NCI-H82 (cell line): Measurements from ENCODE around the gene ADCY9.

Experiments
- DNase-seq: peaks from one replicate; lab custom pipeline; 2025; lab: John Stamatoyannopoulos, UW

The ADCY9 gene

DNA sequence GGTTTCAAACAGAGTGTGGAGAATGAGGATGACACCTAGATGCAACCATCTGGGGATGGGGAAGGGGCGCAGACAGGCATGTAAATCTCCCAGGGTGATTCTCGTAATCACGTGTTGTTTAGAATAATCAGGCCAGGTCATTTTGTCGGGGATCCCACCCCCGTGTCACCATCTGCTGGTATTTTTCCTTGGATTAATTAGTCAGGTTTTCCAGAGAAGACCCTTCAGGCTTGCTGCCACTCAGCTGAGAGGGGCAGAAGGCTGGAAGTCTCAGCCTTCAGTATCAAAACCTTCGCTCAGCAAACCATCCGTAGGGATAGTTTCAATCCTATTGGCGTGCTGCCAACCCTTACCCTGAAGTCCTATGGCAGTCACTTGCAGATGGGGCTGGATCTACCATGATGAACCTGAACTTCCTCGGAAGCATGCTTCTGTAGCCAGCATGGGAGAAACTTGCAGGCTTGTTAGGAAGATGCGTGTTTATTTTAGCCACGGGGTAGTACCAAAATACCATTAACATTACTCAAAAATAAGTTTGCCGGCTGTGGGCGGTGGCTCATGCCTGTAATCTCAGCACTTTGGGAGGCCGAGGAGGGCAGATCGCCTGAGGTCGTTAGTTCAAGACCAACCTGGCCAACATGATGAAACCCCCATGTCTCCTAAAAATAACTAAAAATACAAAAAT, 7.5 kb upstream of the ADCY9 start:
- peak; percentile 98 for DNase-seq

- DNase-seq = no peak
Observed at GRCh38 chr16:4120176-4120575, 3.9 kb upstream of the ADCY9 start.

DNA sequence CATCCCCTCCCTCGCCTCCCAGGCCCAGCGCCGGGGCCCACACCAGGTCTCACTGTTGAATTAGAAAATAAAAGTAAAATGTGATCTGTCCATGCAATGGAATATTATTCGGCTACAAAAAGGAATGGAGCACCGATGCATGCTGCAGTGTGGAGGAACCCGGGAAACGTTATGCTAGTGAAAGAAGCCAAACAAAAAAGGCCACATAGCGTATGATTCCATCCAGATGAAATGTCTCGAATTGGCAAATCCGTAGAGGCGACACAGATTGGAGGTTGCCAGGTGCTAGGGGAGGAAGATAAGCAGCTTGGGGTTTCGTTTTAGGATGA, 972 bp upstream of the ADCY9 start:
- no peak for DNase-seq

DNA sequence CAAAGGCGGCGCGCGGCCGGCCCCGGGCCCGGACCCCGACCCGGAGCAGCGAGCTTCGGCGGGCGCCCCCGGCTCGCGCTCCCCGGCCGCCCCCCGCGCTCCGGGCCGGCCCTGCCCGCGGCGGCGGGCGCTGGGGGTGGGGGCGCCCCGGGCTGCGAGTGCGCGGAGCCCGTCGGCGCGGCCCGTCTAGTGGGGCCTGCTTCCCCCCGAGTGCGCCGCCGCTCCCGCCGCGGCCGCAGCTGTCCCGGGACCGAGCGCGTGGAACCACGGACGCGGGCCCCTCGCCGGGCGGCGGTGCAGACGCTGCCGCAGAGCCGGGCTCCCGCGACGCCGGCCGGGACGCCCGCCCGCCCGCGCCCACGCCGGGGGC, 308 bp downstream of the ADCY9 start:
- DNase-seq = no peak

DNA sequence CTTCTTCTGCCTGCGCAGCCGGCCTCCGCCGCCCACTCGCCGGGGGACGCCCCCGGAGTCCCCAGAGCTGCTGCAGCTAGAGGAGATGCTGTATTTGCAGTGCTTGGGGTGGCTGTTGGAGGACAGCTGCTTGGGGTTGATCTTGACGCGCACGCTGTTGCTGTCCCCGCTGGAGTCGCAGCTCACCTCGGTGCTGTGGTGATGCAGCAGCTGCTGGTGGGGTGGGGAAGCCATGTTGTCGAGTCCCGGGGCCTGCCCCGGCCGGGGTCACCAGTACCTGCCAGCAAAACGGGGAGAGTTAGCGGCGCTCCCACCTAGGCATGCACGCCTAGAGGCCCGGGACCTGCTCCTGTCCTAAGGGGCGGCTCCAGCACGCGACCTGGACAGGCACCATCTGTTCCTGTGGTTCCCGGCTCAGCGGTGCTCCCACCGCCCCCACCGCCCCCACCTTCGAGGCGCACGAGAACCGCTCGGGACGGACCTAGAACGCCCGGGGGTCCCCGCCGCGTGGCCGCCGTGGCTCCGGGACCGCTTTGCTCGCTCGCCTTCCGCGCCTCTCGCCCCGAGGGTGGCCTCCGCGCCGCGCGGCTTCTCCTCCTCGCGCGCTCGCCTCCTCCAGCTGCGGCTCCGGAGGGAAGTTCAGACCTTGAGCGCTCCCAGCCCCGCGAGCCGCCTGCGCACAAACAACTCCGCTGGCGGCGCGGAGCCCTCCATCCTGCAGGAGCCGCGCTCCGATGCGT, 863 bp downstream of the ADCY9 start:
- peak; percentile 68 for DNase-seq

GRCh38 chr16:4114257-4115208, 1.7 kb downstream of the ADCY9 start:
- DNase-seq = no peak

GRCh38 chr16:4113358-4114256, 2.6 kb downstream of the ADCY9 start:
- DNase-seq = no peak

DNA sequence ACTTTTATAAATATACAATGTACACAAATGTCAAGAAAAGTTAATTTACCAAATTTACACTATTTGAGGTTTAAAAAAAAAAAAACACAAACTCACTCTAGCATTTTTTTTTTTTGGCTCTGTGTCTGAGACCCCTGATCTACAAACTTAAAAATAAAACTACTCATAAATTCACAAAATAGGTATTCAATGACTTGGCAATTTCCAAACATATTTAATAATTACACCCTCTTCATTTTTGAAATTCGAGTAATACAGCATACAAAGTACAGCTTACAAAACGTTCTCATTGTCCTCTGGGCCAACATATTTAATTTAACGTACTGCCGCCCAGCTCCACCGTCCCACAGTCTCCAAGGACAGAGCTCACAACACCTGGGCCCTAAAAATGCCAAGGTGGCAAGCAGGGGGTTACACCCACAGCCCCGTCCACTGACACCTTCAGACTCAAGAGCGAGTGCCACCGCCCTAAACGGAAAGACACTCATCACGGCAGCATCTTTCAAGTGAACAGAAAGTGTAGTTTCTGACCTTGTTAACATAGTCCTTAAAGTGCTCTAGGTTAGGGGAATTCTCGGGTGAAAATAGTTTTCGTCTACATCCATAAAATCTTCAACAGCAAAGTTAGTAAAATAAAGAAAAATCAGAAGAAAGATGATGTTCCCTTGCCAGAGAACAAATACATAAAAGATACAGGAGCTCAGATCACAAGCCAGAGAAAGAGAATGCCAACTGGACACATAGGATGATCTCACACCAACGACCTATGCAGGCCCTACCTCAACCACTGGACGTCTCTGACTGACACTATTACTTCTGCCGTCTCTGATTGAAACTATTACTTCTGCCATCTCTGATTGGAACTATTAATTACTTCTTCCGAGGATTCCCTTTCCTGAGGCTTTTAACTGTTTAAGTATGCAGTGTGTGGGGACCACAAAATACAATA, 4.2 kb downstream of the ADCY9 start:
- no peak for DNase-seq

DNA sequence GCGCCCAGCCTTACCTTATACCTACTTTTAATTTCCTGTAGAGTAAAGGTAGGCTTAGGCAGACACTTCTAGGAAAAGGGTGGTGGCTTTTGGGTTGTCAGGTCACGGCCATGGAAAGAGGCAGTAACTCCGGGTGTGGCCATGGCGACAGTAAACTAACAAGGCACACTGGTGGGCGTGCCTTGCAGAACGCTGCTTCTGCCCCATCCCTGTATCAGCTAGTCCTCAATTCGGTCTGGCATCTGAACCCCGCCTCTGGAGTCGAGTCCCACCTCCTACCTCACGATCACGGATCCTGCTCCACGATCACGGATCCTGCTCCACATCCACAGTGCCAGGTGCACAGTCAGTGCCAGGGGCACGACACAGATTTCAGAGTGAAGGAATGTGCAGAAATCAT, 5.6 kb downstream of the ADCY9 start:
- DNase-seq = no peak

DNA sequence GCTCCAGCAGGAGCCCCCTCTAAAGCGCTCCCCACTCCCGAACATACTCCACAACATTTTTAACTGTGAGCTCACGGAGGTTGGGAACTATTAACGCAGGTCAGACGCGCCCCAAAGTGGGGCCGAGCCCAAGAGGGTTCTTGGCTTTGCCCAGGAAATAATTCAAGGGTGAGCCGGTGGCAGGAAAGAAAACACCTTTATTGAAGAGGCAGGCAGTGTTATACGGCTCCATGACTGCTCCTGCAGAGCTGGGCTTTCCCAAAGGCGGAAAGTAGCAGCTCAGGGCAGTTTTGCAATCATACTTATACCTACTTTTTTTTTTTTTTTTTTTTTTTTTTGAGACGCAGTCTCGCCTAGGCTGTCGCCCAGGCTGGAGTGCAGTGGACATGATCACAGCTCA, 6.2 kb downstream of the ADCY9 start:
- no peak for DNase-seq

- DNase-seq = no peak
Observed at GRCh38 chr16:4109250-4109736, 6.9 kb downstream of the ADCY9 start.

DNA sequence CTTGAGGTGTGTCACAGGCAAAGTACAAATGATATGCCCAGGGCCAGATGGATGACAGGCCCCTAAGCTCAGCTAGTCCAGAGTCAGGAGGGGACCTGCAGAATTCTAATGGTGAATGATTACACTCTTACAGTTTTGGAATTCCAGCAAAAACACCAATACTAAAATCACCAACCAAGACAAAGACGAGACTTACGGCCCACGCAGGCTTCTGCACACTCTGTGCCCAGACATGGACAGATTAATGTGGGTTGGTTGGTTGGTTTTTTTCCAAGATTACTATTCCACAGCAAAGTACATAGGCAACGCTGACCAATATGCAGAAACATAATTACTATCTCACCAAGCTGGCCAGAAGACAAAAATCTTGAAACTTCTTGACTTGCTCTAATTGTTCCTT, 9.7 kb downstream of the ADCY9 start:
- no peak for DNase-seq

GRCh38 chr16:4105848-4106247, 10.4 kb downstream of the ADCY9 start:
- no peak for DNase-seq

GRCh38 chr16:4103745-4104144, 12.5 kb downstream of the ADCY9 start:
- DNase-seq = no peak

DNA sequence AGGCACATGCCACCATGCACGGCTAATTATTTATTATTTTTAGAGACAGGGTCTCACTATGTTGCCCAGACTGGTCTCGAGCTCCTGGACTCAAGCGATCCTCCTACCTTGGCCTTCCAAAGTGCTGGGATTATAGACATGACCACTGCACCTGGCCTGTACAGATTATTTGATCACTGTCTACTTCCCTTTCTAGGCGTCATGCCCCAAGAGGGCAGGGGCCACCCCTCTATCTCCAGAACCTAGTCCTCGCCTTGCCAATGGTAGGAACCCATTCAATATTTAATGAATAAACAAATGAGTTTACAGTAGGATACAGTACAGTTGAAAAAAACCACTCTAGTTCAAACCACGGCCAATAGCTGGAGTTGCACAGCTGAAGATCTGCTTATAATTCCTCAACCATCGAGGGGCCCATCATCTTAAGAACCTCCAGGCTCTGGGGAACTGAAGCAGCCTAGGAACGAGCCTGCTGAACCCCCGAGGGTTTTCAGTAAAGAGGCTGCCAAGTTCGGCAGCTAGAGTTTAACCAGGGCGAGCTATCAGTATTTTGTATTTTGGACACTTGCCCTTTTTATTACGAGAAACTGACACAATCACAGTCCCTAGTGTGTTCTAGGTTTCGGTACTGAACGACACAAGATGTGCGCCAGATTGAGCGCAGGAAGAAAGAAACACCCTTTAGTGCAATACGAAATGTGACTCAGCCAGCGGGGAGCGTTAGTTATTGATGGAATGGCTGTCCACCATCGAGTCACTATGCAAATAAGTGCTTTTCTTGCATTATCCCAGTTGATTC, 14.6 kb downstream of the ADCY9 start:
- no peak for DNase-seq

- DNase-seq = no peak
Observed at GRCh38 chr16:4098501-4098900, 17.7 kb downstream of the ADCY9 start.

DNA sequence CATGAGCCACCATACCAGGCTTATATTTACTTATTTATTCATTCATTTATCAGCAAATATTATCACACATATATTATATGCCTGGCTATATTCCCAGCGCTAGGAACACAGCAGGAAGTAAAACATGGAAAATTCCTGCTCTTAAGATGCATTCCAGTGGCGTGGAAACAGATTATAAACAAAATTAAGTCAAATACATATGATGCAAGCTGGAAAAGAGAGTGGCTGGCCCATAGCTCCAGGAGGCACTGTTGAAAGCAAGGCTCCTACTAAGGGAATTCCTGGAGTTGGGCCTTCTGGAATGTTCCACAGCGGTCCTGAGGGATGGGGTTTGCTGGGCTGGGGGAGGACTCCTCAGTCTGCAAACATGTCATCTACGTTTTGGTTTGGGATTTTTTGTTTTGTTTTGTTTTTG, 18.4 kb downstream of the ADCY9 start:
- no peak for DNase-seq

GRCh38 chr16:4096509-4096908, 19.7 kb downstream of the ADCY9 start:
- no peak for DNase-seq

DNA sequence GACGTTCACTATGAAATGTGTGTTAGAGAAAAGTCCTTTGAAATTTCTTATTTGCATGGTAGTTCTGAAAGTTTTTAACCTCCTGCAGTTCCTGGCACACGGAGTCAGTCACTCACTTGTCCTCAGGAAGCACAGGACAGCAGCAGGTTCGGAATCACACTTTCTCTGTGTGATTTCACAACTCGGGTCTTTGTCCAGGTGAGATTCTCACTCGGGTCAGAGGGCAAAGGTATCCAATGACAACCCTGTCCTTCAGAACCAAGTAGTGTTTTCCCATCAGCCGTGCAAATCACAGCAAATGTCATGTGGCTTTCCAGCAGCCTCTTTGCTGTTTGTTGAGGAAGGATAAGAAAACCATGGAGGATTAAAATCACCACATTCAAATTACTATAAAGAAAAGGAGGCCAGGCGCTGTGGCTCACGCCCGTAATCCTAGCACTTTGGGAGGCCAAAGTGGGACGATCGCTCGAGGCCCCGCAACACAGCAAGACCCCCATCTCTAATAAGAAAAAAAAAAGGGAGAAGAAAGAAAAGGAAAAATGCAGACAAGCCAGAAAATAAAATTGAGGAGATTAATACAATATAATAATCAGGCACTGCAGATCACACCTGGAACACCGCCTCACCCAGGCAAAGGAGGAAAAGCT, 22.0 kb downstream of the ADCY9 start:
- DNase-seq = no peak
